Psoas muscle (tissue), 8 donors: ENCODE results near the gene OSBPL5. TPM values are rescaled to one million over a fixed set of nuclear protein-coding genes. Genes with fewer than 3 reads are reported as not detected.

Source experiments
- ATAC-seq, 4 donors: fragments of 200-7000 bp; cut with Tn5 transposase; one replicate each; pipeline ENCODE4 v1.9.1; 2020; ENCODE audit warnings: moderate library complexity in 3 of 4, mild to moderate bottlenecking in 2 of 4
- DNase-seq, 2 donors: peaks; one replicate each; pipeline ENCODE4 v3.0.0-alpha.2; 2020
- H3K27ac ChIP-seq: fragments of 200-600 bp; one replicate; pipeline ENCODE4 v1.8.0; 2022
- H3K27me3 ChIP-seq, 3 donors: fragments of 200-600 bp in 1 of 3; one replicate each; pipeline versions ENCODE4 v1.6.1 to v1.8.0; 2013 to 2022; ENCODE audit warnings: low read length in 2 of 3, mild to moderate bottlenecking in 2 of 3, moderate library complexity in 1 of 3; ENCODE audit not compliant: insufficient read depth in 3 of 3
- H3K36me3 ChIP-seq, 2 donors: fragments of 200-600 bp in 1 of 2; one replicate each; pipeline versions ENCODE4 v1.6.1 to v1.8.0; 2013 to 2022; ENCODE audit warnings: low read depth in 1 of 2, mild to moderate bottlenecking in 1 of 2, moderate library complexity in 1 of 2; ENCODE audit not compliant: insufficient read depth in 1 of 2
- H3K4me1 ChIP-seq: fragments of 200-600 bp; one replicate; pipeline ENCODE4 v1.8.0; 2022
- H3K4me3 ChIP-seq: fragments of 200-600 bp; one replicate; pipeline ENCODE4 v1.8.0; 2022; ENCODE audit warnings: mild to moderate bottlenecking
- H3K9me3 ChIP-seq: fragments of 200-600 bp; one replicate; pipeline ENCODE4 v1.8.0; 2022
- WGBS, 3 donors: extraction: QIAGEN DNeasy Blood & Tissue Kit; methylation state at CpG; one replicate each; pipeline versions ENCODE4 v1.1.6 to v1.1.7; 2013; 5-methylcytosine and 5-hydroxymethylcytosine counted together
- intact Hi-C, 2 donors: fragments of 100-400 bp; cut with DNase I; formaldehyde crosslinking; loops; one replicate each; pipeline versions ENCODE4 v1.11.0 to v1.14.2; 2022
- polyA plus RNA-seq, 3 donors: library from polyadenylated mRNA; stranded (reverse); fragments of 200-250 nt; gene quantifications; one replicate each; pipeline ENCODE4 v1.2.3, GENCODE V29; 2013
- total RNA-seq, 4 donors: library from RNA; stranded (reverse); fragmentation: NEBNext Ultra II Directional in 2 of 4; extraction: Animal tissue kit (Norgen Biotek cat#: 25700) in 2 of 4; gene quantifications; one replicate each; pipeline versions ENCODE4 v1.2.1 to v1.2.4, GENCODE V29; 2021 to 2023
- TF ChIP-seq, protein P1 (sequence below): fragments of 200-600 bp; IDR thresholded peaks from one replicate; pipeline ENCODE4 v1.8.0; 2022; ENCODE audit warnings: antibody characterized with exemption
- donor health status: healthy with polysubstance abuse.
- donor health status: DM: no; HTN: no; CAD: no; lungs with moderate emphysema.
- donor health status: Bipolar disorder and iron deficiency.
- donor health status: healthy.
- donor health status: DM: yes; HTN: yes; CAD: no.
- donor health status: DM: no; HTN: no; CAD: no.
- donor health status: DM: no; HTN: no; CAD: no.
- donor health status: DM: yes; HTN: yes; CAD: no.

The OSBPL5 gene
- total and polyA plus RNA-seq, 7 donors: 3.4 to 12.4 (median 6.9) TPM

- intact Hi-C loops: loop anchor here in 1 of 2 donors (5.0 kb wide), 1 partner anchor 83 kb away; no protein-coding TSS in a partner anchor
- no peak overlapping the region for H3K4me3 ChIP-seq
- WGBS, 3 donors: 47 to 67% (median 54%) methylated on average over 19 of the region's 19 CpGs
- no peaks in the 10 kb centered on the region for H3K9me3 ChIP-seq
- TF ChIP-seq, protein P1, sequence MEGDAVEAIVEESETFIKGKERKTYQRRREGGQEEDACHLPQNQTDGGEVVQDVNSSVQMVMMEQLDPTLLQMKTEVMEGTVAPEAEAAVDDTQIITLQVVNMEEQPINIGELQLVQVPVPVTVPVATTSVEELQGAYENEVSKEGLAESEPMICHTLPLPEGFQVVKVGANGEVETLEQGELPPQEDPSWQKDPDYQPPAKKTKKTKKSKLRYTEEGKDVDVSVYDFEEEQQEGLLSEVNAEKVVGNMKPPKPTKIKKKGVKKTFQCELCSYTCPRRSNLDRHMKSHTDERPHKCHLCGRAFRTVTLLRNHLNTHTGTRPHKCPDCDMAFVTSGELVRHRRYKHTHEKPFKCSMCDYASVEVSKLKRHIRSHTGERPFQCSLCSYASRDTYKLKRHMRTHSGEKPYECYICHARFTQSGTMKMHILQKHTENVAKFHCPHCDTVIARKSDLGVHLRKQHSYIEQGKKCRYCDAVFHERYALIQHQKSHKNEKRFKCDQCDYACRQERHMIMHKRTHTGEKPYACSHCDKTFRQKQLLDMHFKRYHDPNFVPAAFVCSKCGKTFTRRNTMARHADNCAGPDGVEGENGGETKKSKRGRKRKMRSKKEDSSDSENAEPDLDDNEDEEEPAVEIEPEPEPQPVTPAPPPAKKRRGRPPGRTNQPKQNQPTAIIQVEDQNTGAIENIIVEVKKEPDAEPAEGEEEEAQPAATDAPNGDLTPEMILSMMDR: no peak
- peaks cover 23% of the 10 kb centered on the region for H3K4me1 ChIP-seq
- H3K27ac ChIP-seq: peak overlapping the region; percentile 76
- H3K36me3 ChIP-seq: peaks cover 0 to 20% of the 10 kb centered on the region in 2 donors
- ATAC-seq (peak; percentile 83 to 90 (median 88)), DNase-seq (peak; percentile 92 to 94)
- H3K27me3 ChIP-seq: no peaks in the 10 kb centered on the region
These were observed 41.1 kb downstream of the OSBPL5 start for GRCh38 chr11:3123761-3124733.

GRCh38 chr11:3123305-3123704 lies 41.8 kb downstream of the OSBPL5 start:
- Histone ChIP-seq H3K4me1 (peaks cover 23% of the 10 kb centered on the region), H3K9me3 (no peaks in the 10 kb centered on the region), H3K27ac (peak overlapping the region; percentile 76), H3K4me3 (no peak overlapping the region), H3K36me3 (peaks cover 0 to 24% of the 10 kb centered on the region in 2 donors), H3K27me3 (no peaks in the 10 kb centered on the region)
- TF ChIP-seq, protein P1: no peak
- 34 to 64% (median 35%) methylated on average over 19 of the region's 19 CpGs for WGBS, 3 donors
- peak; percentile 31 to 78 (median 57) for ATAC-seq
- DNase-seq: peak; percentile 79 to 88
- intact Hi-C loops: loop anchor here in 1 of 2 donors (5.0 kb wide), 1 partner anchor 84 kb away; no protein-coding TSS in a partner anchor

GRCh38 chr11:3122775-3123201 lies 42.3 kb downstream of the OSBPL5 start:
- 84 to 91% (median 90%) methylated on average over 13 of the region's 13 CpGs for WGBS, 3 donors
- Histone ChIP-seq H3K27me3 (no peaks in the 10 kb centered on the region), H3K27ac (no peak overlapping the region), H3K36me3 (peaks cover 0 to 29% of the 10 kb centered on the region in 2 donors), H3K9me3 (no peaks in the 10 kb centered on the region), H3K4me3 (no peak overlapping the region), H3K4me1 (peaks cover 23% of the 10 kb centered on the region)
- TF ChIP-seq, protein P1: no peak
- DNase-seq (peak in 1 of 2 donors; percentile 51), ATAC-seq (no peak)
- intact Hi-C loops: loop anchor here in 1 of 2 donors (5.0 kb wide), 1 partner anchor 85 kb away; no protein-coding TSS in a partner anchor

- 88 to 94% (median 90%) methylated on average over 31 to 34 of the region's 34 CpGs for WGBS, 3 donors
- no peak overlapping the region for H3K4me3 ChIP-seq
- H3K27ac ChIP-seq: no peak overlapping the region
- ATAC-seq (no peak), DNase-seq (peak in 1 of 2 donors; percentile 55)
- no peaks in the 10 kb centered on the region for H3K27me3 ChIP-seq
- TF ChIP-seq, protein P1: no peak
- peaks cover 0 to 34% of the 10 kb centered on the region in 2 donors for H3K36me3 ChIP-seq
- no peaks in the 10 kb centered on the region for H3K9me3 ChIP-seq
- H3K4me1 ChIP-seq: peaks cover 23% of the 10 kb centered on the region
- intact Hi-C loops: loop anchor here in 1 of 2 donors (5.0 kb wide), 1 partner anchor 85 kb away; no protein-coding TSS in a partner anchor
These were observed 43.0 kb downstream of the OSBPL5 start for GRCh38 chr11:3121931-3122774.
